Neuronal stem cell (in vitro differentiated cells): ENCODE data around the gene GPR22. TPM values are rescaled to one million over a fixed set of nuclear protein-coding genes. Genes with fewer than 3 reads are reported as not detected.

Experiments used
- DNase-seq: peaks from one replicate; pipeline ENCODE4 v3.0.0-alpha.2; 2013; ENCODE audit warnings: low spot score
- H2AFZ ChIP-seq: one replicate; pipeline ENCODE4 v1.6.1; 2013; ENCODE audit warnings: mild to moderate bottlenecking, low read length, inconsistent platforms
- H2AK5ac ChIP-seq: 2 replicates; pipeline ENCODE4 v1.6.1; 2013; ENCODE audit warnings: low read depth, mild to moderate bottlenecking, inconsistent platforms, low read length, moderate library complexity, mixed read lengths
- H2BK120ac ChIP-seq: 2 replicates; pipeline ENCODE4 v1.6.1; 2013; ENCODE audit warnings: low read depth, mild to moderate bottlenecking, inconsistent platforms, low read length, moderate library complexity, mixed read lengths
- H2BK12ac ChIP-seq: one replicate; pipeline ENCODE4 v1.6.1; 2013; ENCODE audit warnings: low read length, inconsistent platforms
- H2BK15ac ChIP-seq: 2 replicates; pipeline ENCODE4 v1.6.1; 2013; ENCODE audit warnings: mild to moderate bottlenecking, low read length, inconsistent platforms, mixed read lengths
- H2BK5ac ChIP-seq: one replicate; pipeline ENCODE4 v1.6.1; 2013; ENCODE audit warnings: inconsistent platforms, mild to moderate bottlenecking, low read length, moderate library complexity
- H3K14ac ChIP-seq: one replicate; pipeline ENCODE4 v1.6.1; 2013; ENCODE audit warnings: low read length, inconsistent platforms
- H3K18ac ChIP-seq: 2 replicates; pipeline ENCODE4 v1.6.1; 2013; ENCODE audit warnings: low read length, inconsistent platforms
- H3K23ac ChIP-seq: 2 replicates; pipeline ENCODE4 v1.6.1; 2013; ENCODE audit warnings: low read depth, mild to moderate bottlenecking, mixed read lengths, low read length, inconsistent platforms; ENCODE audit not compliant: poor library complexity
- H3K27ac ChIP-seq: replicated peaks from 3 replicates; pipeline ENCODE4 v1.5.1; 2013; ENCODE audit warnings: low read length, inconsistent platforms
- H3K27me3 ChIP-seq, 3 experiments: 2 replicates each; pipeline ENCODE4 v1.6.1; 2013; ENCODE audit warnings: low read length in 3 of 3, mild to moderate bottlenecking in 2 of 3, inconsistent platforms in 1 of 3, low read depth in 1 of 3, mixed read lengths in 1 of 3, moderate library complexity in 1 of 3; ENCODE audit not compliant: control insufficient read depth in 3 of 3, insufficient read depth in 3 of 3
- H3K36me3 ChIP-seq, 2 donors: replicated peaks in 1 of 2; 2 replicates each; pipeline ENCODE4 v1.6.1; 2013; ENCODE audit warnings: low read length in 2 of 2; ENCODE audit not compliant: control insufficient read depth in 2 of 2, insufficient read depth in 2 of 2
- H3K4ac ChIP-seq: 2 replicates; pipeline ENCODE4 v1.6.1; 2013; ENCODE audit warnings: inconsistent platforms, mild to moderate bottlenecking, low read length, moderate library complexity
- H3K4me1 ChIP-seq, 2 donors: 1 replicate in 1 of 2; 2 replicates in 1 of 2; pipeline ENCODE4 v1.6.1; 2013; ENCODE audit warnings: low read length in 2 of 2, low read depth in 1 of 2; ENCODE audit not compliant: control insufficient read depth in 2 of 2, insufficient read depth in 1 of 2
- H3K4me2 ChIP-seq: one replicate; pipeline ENCODE4 v1.6.1; 2013; ENCODE audit warnings: mild to moderate bottlenecking, low read length, inconsistent platforms; ENCODE audit not compliant: insufficient read depth, poor library complexity, severe bottlenecking
- H3K4me3 ChIP-seq, 2 donors: 2 replicates each; pipeline ENCODE4 v1.5.1; 2013; ENCODE audit warnings: low read length in 2 of 2, mild to moderate bottlenecking in 2 of 2, inconsistent platforms in 1 of 2, moderate library complexity in 1 of 2
- H3K79me1 ChIP-seq: one replicate; pipeline ENCODE4 v1.6.1; 2013; ENCODE audit warnings: low read depth, mild to moderate bottlenecking, inconsistent platforms, low read length, moderate library complexity
- H3K9ac ChIP-seq: one replicate; pipeline ENCODE4 v1.6.1; 2013; ENCODE audit warnings: mild to moderate bottlenecking, low read depth, low read length, inconsistent platforms; ENCODE audit not compliant: poor library complexity
- H3K9me3 ChIP-seq, 2 donors: replicated peaks in 1 of 2; 2 replicates each; pipeline versions ENCODE3 to v1.6.1; 2013; ENCODE audit warnings: low read length in 2 of 2, mild to moderate bottlenecking in 2 of 2, inconsistent platforms in 1 of 2, low read depth in 1 of 2, mixed read lengths in 1 of 2, moderate library complexity in 1 of 2; ENCODE audit not compliant: control insufficient read depth in 2 of 2, insufficient read depth in 1 of 2
- H4K8ac ChIP-seq: one replicate; pipeline ENCODE4 v1.6.1; 2013; ENCODE audit warnings: low read depth, mild to moderate bottlenecking, inconsistent platforms, low read length, moderate library complexity
- H4K91ac ChIP-seq: one replicate; pipeline ENCODE4 v1.6.1; 2013; ENCODE audit warnings: low read length, low read depth, mild to moderate bottlenecking, inconsistent platforms; ENCODE audit not compliant: poor library complexity
- WGBS, 2 donors: extraction: QIAGEN DNeasy Blood & Tissue Kit; methylation state at CpG; one replicate each; pipeline ENCODE4 v1.1.7; 2013; ENCODE audit warnings: missing lambda C conversion rate in 2 of 2, mixed read lengths in 1 of 2; ENCODE audit not compliant: insufficient read length in 2 of 2, insufficient replicate concordance in 1 of 2; ENCODE audit errors: extremely low coverage in 2 of 2; 5-methylcytosine and 5-hydroxymethylcytosine counted together
- small RNA-seq: library from polyadenylated mRNA; stranded (forward); fragments of <200 nt; extraction: miRNeasy Mini kit (QIAGEN cat#:217004); gene quantifications from one replicate; pipeline ENCODE3, GENCODE V24; 2013; ENCODE audit not compliant: insufficient read depth

GPR22 gene

GRCh38 chr7:107506674-107507339 is 37.0 kb downstream of the GPR22 start:
- Histone ChIP-seq H2BK120ac (no peak overlapping the region), H2BK12ac (no peak overlapping the region), H2BK15ac (no peak overlapping the region), H3K36me3 (peaks cover 0 to 3% of the 10 kb centered on the region in 2 donors), H3K23ac (no peak overlapping the region), H3K79me1 (peaks cover 2% of the 10 kb centered on the region), H3K4ac (no peak overlapping the region), H2AFZ (no peak overlapping the region), H3K27me3 (no peaks in the 10 kb centered on the region), H4K8ac (no peak overlapping the region), H3K18ac (no peak overlapping the region), H4K91ac (no peak overlapping the region), H2BK5ac (no peak overlapping the region), H3K9ac (no peak overlapping the region), H3K14ac (no peak overlapping the region), H3K4me1 (no peaks in the 10 kb centered on the region), H3K4me3 (no peak overlapping the region), H3K4me2 (no peak overlapping the region), H2AK5ac (no peak overlapping the region), H3K27ac (no peak overlapping the region), H3K9me3 (peaks cover 0 to 14% of the 10 kb centered on the region in 2 donors)
- DNase-seq: no peak
- WGBS, 2 donors: no CpG with 5 or more reads among the region's 7 CpGs

Small RNA genes within 50 kb of the gene (small RNA-seq; reads per million reads assigned to genes)
- not detected for gene AC002381.1
